K562 (cell line): Measurements from ENCODE around the gene SLC4A1. TPM values are rescaled to one million over a fixed set of nuclear protein-coding genes. Genes with fewer than 3 reads are reported as not detected.

Experiments used
- ARHGAP35 ChIP-seq: fragments of 450-650 bp; IDR thresholded peaks from 2 replicates; pipeline ENCODE4 v1.6.1; 2018; ENCODE audit not compliant: partially characterized antibody
- CCNT2 ChIP-seq: IDR thresholded peaks from 2 replicates; pipeline ENCODE4 v1.6.1; 2011; ENCODE audit warnings: borderline replicate concordance, low read depth, mild to moderate bottlenecking, moderate library complexity, mixed read lengths, low read length; ENCODE audit not compliant: insufficient read length; ENCODE audit errors: extremely low read depth
- CHD4 ChIP-seq: fragments of 200-600 bp; sonication (generic); IDR thresholded peaks from 3 replicates; pipeline ENCODE4 v1.6.1; 2012; ENCODE audit warnings: low read depth, mild to moderate bottlenecking, mixed read lengths, low read length, inconsistent platforms; ENCODE audit not compliant: insufficient read depth, insufficient replicate concordance, poor library complexity, severe bottlenecking
- COPS2 ChIP-seq: fragments of 450-650 bp; conservative IDR thresholded peaks from 2 replicates; pipeline ENCODE4 v1.6.1; 2016; ENCODE audit warnings: mild to moderate bottlenecking, moderate library complexity
- ETV1 ChIP-seq: fragments of 450-650 bp; conservative IDR thresholded peaks from 2 replicates; pipeline ENCODE4 v1.6.1; 2016; ENCODE audit warnings: missing genetic modification characterization, control low read depth, low read depth, missing compliant biosample characterization
- FOS ChIP-seq: IDR thresholded peaks from 3 replicates; pipeline ENCODE4 v1.6.1; 2011; ENCODE audit not compliant: insufficient read length; ENCODE audit errors: extremely low read depth
- HCFC1 ChIP-seq: IDR thresholded peaks from 2 replicates; pipeline ENCODE4 v1.6.1; 2012; ENCODE audit warnings: low read depth, low read length, improper control_type of control experiment
- HDAC6 ChIP-seq: IDR thresholded peaks from 2 replicates; pipeline ENCODE4 v1.6.1; 2012; ENCODE audit warnings: low read depth, mild to moderate bottlenecking, control low read depth, inconsistent platforms, low read length, moderate library complexity
- HLTF ChIP-seq: fragments of 450-650 bp; IDR thresholded peaks from 2 replicates; pipeline ENCODE4 v1.6.1; 2016
- HOMEZ ChIP-seq: fragments of 250-450 bp; sonication (Bioruptor Pico); IDR thresholded peaks from 2 replicates; pipeline ENCODE4 v1.4.0; 2020; ENCODE audit warnings: mild to moderate bottlenecking, moderate library complexity
- MCM7 ChIP-seq, 2 experiments: fragments of 450-650 bp; IDR thresholded peaks; 2 replicates each; pipeline ENCODE4 v1.6.1; 2016 to 2018
- NCOR1 ChIP-seq: fragments of 450-650 bp; IDR thresholded peaks from 2 replicates; pipeline ENCODE4 v1.6.1; 2016; ENCODE audit warnings: mild to moderate bottlenecking, moderate library complexity
- POLR2H ChIP-seq: IDR thresholded peaks from 2 replicates; pipeline ENCODE4 v1.6.1; 2016; ENCODE audit warnings: missing genetic modification characterization, low read depth, mild to moderate bottlenecking, control low read depth, missing compliant biosample characterization, moderate library complexity
- PURB ChIP-seq: sonication (generic); formaldehyde crosslinking; IDR thresholded peaks from 2 replicates; pipeline ENCODE4 v1.9.0; 2021; ENCODE audit warnings: low read depth, mild to moderate bottlenecking, missing genetic modification reagents
- SAFB ChIP-seq: fragments of 200-400 bp; formaldehyde crosslinking; IDR thresholded peaks from 2 replicates; pipeline ENCODE4 v1.6.1; 2017; ENCODE audit warnings: low read depth, low read length, borderline replicate concordance
- YY1 ChIP-seq, 3 experiments: IDR thresholded peaks; 2 replicates each; pipeline ENCODE4 v1.6.1; 2011; ENCODE audit warnings: low read length in 2 of 3, mild to moderate bottlenecking in 2 of 3, moderate library complexity in 2 of 3, borderline replicate concordance in 1 of 3, control low read depth in 1 of 3, low read depth in 1 of 3; ENCODE audit not compliant: insufficient read depth in 3 of 3, insufficient replicate concordance in 2 of 3, control insufficient read depth in 1 of 3, insufficient read length in 1 of 3; ENCODE audit errors: extremely low read depth in 1 of 3
- ZBTB34 ChIP-seq: fragments of 250-450 bp; sonication (Bioruptor Pico); IDR thresholded peaks from 2 replicates; pipeline ENCODE4 v1.8.0; 2021; ENCODE audit warnings: mild to moderate bottlenecking, moderate library complexity
- ZMIZ1 ChIP-seq, 2 experiments: fragments of 150-350 bp in 1 of 2; IDR thresholded peaks; 2 replicates each; pipeline ENCODE4 v1.6.1; 2012 to 2016; ENCODE audit warnings: low read depth in 2 of 2, low read length in 2 of 2, mild to moderate bottlenecking in 1 of 2, moderate library complexity in 1 of 2
- ZNF121 ChIP-seq: sonication (generic); formaldehyde crosslinking; conservative IDR thresholded peaks from 2 replicates; pipeline ENCODE4 v1.8.0; 2022; ENCODE audit warnings: missing genetic modification reagents
- ZNF511 ChIP-seq: sonication (generic); formaldehyde crosslinking; IDR thresholded peaks from 2 replicates; pipeline ENCODE4 v1.8.0; 2022; ENCODE audit warnings: mild to moderate bottlenecking, missing genetic modification reagents
- ZNF699 ChIP-seq: fragments of 250-450 bp; sonication (Bioruptor Pico); IDR thresholded peaks from 2 replicates; pipeline ENCODE4 v1.8.0; 2021; ENCODE audit warnings: mild to moderate bottlenecking, moderate library complexity; ENCODE audit not compliant: insufficient replicate concordance
- ZNF778 ChIP-seq: fragments of 450-650 bp; formaldehyde crosslinking; IDR thresholded peaks from 2 replicates; pipeline ENCODE4 v1.4.0; 2020; ENCODE audit warnings: mild to moderate bottlenecking, moderate library complexity
- polyA plus RNA-seq, 8 experiments: library from polyadenylated mRNA; depleted of rRNA in 4 of 8; stranded (reverse) in 5 of 8; unstranded in 3 of 8; fragments of >200 nt; fragmentation: Nextera tagmentation in 2 of 8; fragmentation: Illumina TruSeq in 1 of 8; extraction: Ambion mirVana in 2 of 8; extraction: Trizol in 1 of 8; gene quantifications; 2 replicates each; pipeline versions ENCODE4 v1.2.1 to v1.2.3, GENCODE V29; 2011 to 2014; ENCODE audit warnings: inconsistent platforms in 1 of 8, missing spikeins in 1 of 8
- total RNA-seq, 7 experiments: library from RNA; depleted of rRNA in 6 of 7; stranded (reverse); fragments of >200 nt in 6 of 7; fragmentation: Illumina TruSeq in 2 of 7; extraction: Trizol in 2 of 7; gene quantifications; 2 replicates each; pipeline versions ENCODE4 v1.2.1 to v1.2.3, GENCODE V29; 2011 to 2021; ENCODE audit warnings: low replicate concordance in 1 of 7

Gene SLC4A1
- total and polyA plus RNA-seq, 9 of the 15 experiments (the other 6 are each of a cell fraction or from before 2014, with no cell fraction given) = 0.14 to 1.00 (median 0.53) TPM

- TF ChIP-seq PURB (CRISPR knock-in tag) (no peak), HCFC1 (no peak), ZNF121 (CRISPR knock-in tag) (no peak), ZMIZ1 (IDR thresholded peaks at IDR 0.05; ENCODE audit: low read depth in 2 of 2, low read length in 2 of 2) (no peak), POLR2H (tag) (no peak), FOS (no peak), COPS2 (no peak), YY1 (IDR thresholded peaks at IDR 0.05; ENCODE audit: borderline replicate concordance in 1 of 3, control insufficient read depth in 1 of 3, extremely low read depth in 1 of 3, insufficient read depth in 3 of 3, insufficient read length in 1 of 3, insufficient replicate concordance in 2 of 3, low read depth in 1 of 3, low read length in 2 of 3) (peak in 2 of 3 experiments; percentile 12 to 28), ZNF778 (CRISPR knock-in tag) (no peak), MCM7 (IDR thresholded peaks at IDR 0.05) (no peak), HLTF (no peak), HDAC6 (no peak), SAFB (no peak), ETV1 (tag) (no peak), ARHGAP35 (no peak), CHD4 (no peak), HOMEZ (no peak), ZBTB34 (CRISPR knock-in tag) (no peak), ZNF699 (CRISPR knock-in tag) (no peak), CCNT2 (peak; percentile 95), NCOR1 (no peak), ZNF511 (CRISPR knock-in tag) (peak; percentile 78)
Measured at GRCh38 chr17:44219108-44219615, 48.8 kb downstream of the SLC4A1 start (continued).
